K562 (cell line): ENCODE results near the gene CEBPA. TPM values are rescaled to one million over a fixed set of nuclear protein-coding genes. Genes with fewer than 3 reads are reported as not detected.

Source experiments
- C11orf30 ChIP-seq: fragments of 450-650 bp; IDR thresholded peaks from 2 replicates; pipeline ENCODE4 v1.6.1; 2016; ENCODE audit warnings: low read depth, mild to moderate bottlenecking
- IRF9 ChIP-seq: fragments of 450-650 bp; IDR thresholded peaks from 2 replicates; pipeline ENCODE4 v1.6.1; 2016; ENCODE audit warnings: missing biosample characterization, missing genetic modification characterization
- KDM2B ChIP-seq: fragments of 250-450 bp; sonication (Bioruptor Pico); IDR thresholded peaks from 2 replicates; pipeline ENCODE4 v1.8.0; 2021; ENCODE audit warnings: mild to moderate bottlenecking, moderate library complexity
- KDM5B ChIP-seq: fragments of 200-600 bp; sonication (generic); IDR thresholded peaks from 2 replicates; pipeline ENCODE4 v1.6.1; 2012; ENCODE audit warnings: low read depth, mild to moderate bottlenecking, moderate library complexity, low read length, control low read depth, inconsistent platforms; ENCODE audit not compliant: insufficient replicate concordance
- MAFK ChIP-seq: IDR thresholded peaks from 2 replicates; pipeline ENCODE4 v1.6.1; 2011; ENCODE audit warnings: low read length, improper control_type of control experiment
- MEF2A ChIP-seq: IDR thresholded peaks from 2 replicates; pipeline ENCODE4 v1.6.1; 2011; ENCODE audit warnings: low read depth, mild to moderate bottlenecking, low read length, moderate library complexity; ENCODE audit not compliant: control insufficient read depth
- NFE2 ChIP-seq: IDR thresholded peaks from 2 replicates; pipeline ENCODE4 v1.6.1; 2014; ENCODE audit warnings: antibody characterized with exemption, low read depth
- PBX2 ChIP-seq, 2 experiments: IDR thresholded peaks in 1 of 2; conservative IDR thresholded peaks in 1 of 2; 2 replicates each; pipeline ENCODE4 v1.6.1; 2016; ENCODE audit warnings: low read depth in 2 of 2, mild to moderate bottlenecking in 1 of 2, missing compliant biosample characterization in 1 of 2, missing genetic modification characterization in 1 of 2, moderate library complexity in 1 of 2
- SREBF1 ChIP-seq: fragments of 150-350 bp; IDR thresholded peaks from 2 replicates; pipeline ENCODE4 v1.6.1; 2014; ENCODE audit warnings: antibody characterized with exemption, low read depth, low read length, borderline replicate concordance
- ZBTB49 ChIP-seq: sonication (generic); formaldehyde crosslinking; IDR thresholded peaks from 2 replicates; pipeline ENCODE4 v1.8.0; 2022; ENCODE audit warnings: missing genetic modification reagents, mild to moderate bottlenecking, borderline replicate concordance
- ZNF311 ChIP-seq: fragments of 250-450 bp; sonication (Bioruptor Pico); IDR thresholded peaks from 2 replicates; pipeline ENCODE4 v1.4.0; 2020; ENCODE audit warnings: mild to moderate bottlenecking, moderate library complexity
- polyA plus RNA-seq, 8 experiments: library from polyadenylated mRNA; depleted of rRNA in 4 of 8; stranded (reverse) in 5 of 8; unstranded in 3 of 8; fragments of >200 nt; fragmentation: Nextera tagmentation in 2 of 8; fragmentation: Illumina TruSeq in 1 of 8; extraction: Ambion mirVana in 2 of 8; extraction: Trizol in 1 of 8; gene quantifications; 2 replicates each; pipeline versions ENCODE4 v1.2.1 to v1.2.3, GENCODE V29; 2011 to 2014; ENCODE audit warnings: inconsistent platforms in 1 of 8, missing spikeins in 1 of 8
- total RNA-seq, 7 experiments: library from RNA; depleted of rRNA in 6 of 7; stranded (reverse); fragments of >200 nt in 6 of 7; fragmentation: Illumina TruSeq in 2 of 7; extraction: Trizol in 2 of 7; gene quantifications; 2 replicates each; pipeline versions ENCODE4 v1.2.1 to v1.2.3, GENCODE V29; 2011 to 2021; ENCODE audit warnings: low replicate concordance in 1 of 7
- TF ChIP-seq, protein P1 (sequence below): fragments of 250-450 bp; sonication (Bioruptor Pico); IDR thresholded peaks from 2 replicates; pipeline ENCODE4 v1.8.0; 2021; ENCODE audit warnings: moderate library complexity, mild to moderate bottlenecking, inconsistent platforms
- TF ChIP-seq, protein P2 (sequence below), 2 experiments: fragments of 450-650 bp in 1 of 2; sonication (generic) in 1 of 2; formaldehyde crosslinking in 1 of 2; IDR thresholded peaks in 1 of 2; conservative IDR thresholded peaks in 1 of 2; 2 replicates each; pipeline versions ENCODE4 v1.6.1 to v1.8.1; 2016 to 2023; ENCODE audit warnings: mild to moderate bottlenecking in 2 of 2, moderate library complexity in 2 of 2, inconsistent platforms in 1 of 2, missing genetic modification reagents in 1 of 2
- TF ChIP-seq, protein P3 (sequence below), 2 experiments: IDR thresholded peaks; 2 replicates each; pipeline ENCODE4 v1.6.1; 2011; ENCODE audit warnings: borderline replicate concordance in 1 of 2, control low read depth in 1 of 2, low read depth in 1 of 2, low read length in 1 of 2, mild to moderate bottlenecking in 1 of 2, mixed read lengths in 1 of 2, moderate library complexity in 1 of 2; ENCODE audit not compliant: insufficient read depth in 1 of 2, insufficient read length in 1 of 2, poor library complexity in 1 of 2, severe bottlenecking in 1 of 2; ENCODE audit errors: extremely low read depth in 1 of 2

Gene CEBPA
- total and polyA plus RNA-seq, 9 of the 15 experiments (the other 6 are each of a cell fraction or from before 2014, with no cell fraction given): 0.03 to 0.59 (median 0.15) TPM; not detected in 2

- TF ChIP-seq C11orf30 (peak; percentile 81), ZNF311 (no peak), MAFK (peak; percentile 49; the same call in 1 of the 2 replicates), KDM5B (no peak), SREBF1 (no peak), MEF2A (0 out of 2 replicates have a peak, but pooled peaks have one; percentile 39), IRF9 (peak; percentile 61; the same call in 1 of the 2 replicates), ZBTB49 (CRISPR knock-in tag) (no peak), KDM2B (no peak), NFE2 (peak; percentile 77), PBX2 (CRISPR knock-in tag; IDR thresholded peaks at IDR 0.05; ENCODE audit: low read depth) (no peak), PBX2 (tag; conservative IDR thresholded peaks at IDR 0.05; ENCODE audit: low read depth) (peak; percentile 49; the same call in 1 of the 2 replicates)
- TF ChIP-seq, protein P1, sequence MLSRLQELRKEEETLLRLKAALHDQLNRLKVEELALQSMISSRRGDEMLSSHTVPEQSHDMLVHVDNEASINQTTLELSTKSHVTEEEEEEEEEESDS (CRISPR knock-in tag): no peak
- TF ChIP-seq, protein P2, sequence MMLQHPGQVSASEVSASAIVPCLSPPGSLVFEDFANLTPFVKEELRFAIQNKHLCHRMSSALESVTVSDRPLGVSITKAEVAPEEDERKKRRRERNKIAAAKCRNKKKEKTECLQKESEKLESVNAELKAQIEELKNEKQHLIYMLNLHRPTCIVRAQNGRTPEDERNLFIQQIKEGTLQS (IDR thresholded peaks at IDR 0.05): peak; percentile 27; the same call in 1 of the 2 replicates
- TF ChIP-seq, protein P2 (CRISPR knock-in tag; conservative IDR thresholded peaks at IDR 0.05): no peak
- TF ChIP-seq, protein P3, sequence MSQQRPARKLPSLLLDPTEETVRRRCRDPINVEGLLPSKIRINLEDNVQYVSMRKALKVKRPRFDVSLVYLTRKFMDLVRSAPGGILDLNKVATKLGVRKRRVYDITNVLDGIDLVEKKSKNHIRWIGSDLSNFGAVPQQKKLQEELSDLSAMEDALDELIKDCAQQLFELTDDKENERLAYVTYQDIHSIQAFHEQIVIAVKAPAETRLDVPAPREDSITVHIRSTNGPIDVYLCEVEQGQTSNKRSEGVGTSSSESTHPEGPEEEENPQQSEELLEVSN (IDR thresholded peaks at IDR 0.05; ENCODE audit: borderline replicate concordance in 1 of 2, extremely low read depth in 1 of 2, insufficient read depth in 1 of 2, insufficient read length in 1 of 2, low read depth in 1 of 2, low read length in 1 of 2, poor library complexity in 1 of 2, severe bottlenecking in 1 of 2): peak in 1 of 2 experiments; percentile 10
These were observed 8.9 kb downstream of the CEBPA start (continued) for GRCh38 chr19:33293255-33294057.
